Nephron progenitor cell (in vitro differentiated cells): ENCODE measurements around the gene FAM163B.

Experiments
- DNase-seq: peaks from one replicate; pipeline ENCODE4 v3.0.0; 2021
- H3K27ac Mint-ChIP-seq: 2 replicates; pipeline ENCODE4 v1.8.0; 2021; ENCODE audit warnings: mild to moderate bottlenecking, moderate library complexity, mixed read lengths
- H3K27me3 Mint-ChIP-seq: 2 replicates; pipeline ENCODE4 v1.8.0; 2021; ENCODE audit warnings: mild to moderate bottlenecking, low read depth, mixed read lengths; ENCODE audit not compliant: poor library complexity
- H3K36me3 Mint-ChIP-seq: 2 replicates; pipeline ENCODE4 v1.8.0; 2021; ENCODE audit warnings: low read depth, mixed read lengths
- H3K4me1 Mint-ChIP-seq: 2 replicates; pipeline ENCODE4 v1.8.0; 2021; ENCODE audit warnings: mixed read lengths
- H3K4me3 Mint-ChIP-seq: 2 replicates; pipeline ENCODE4 v1.8.0; 2021; ENCODE audit warnings: mild to moderate bottlenecking, moderate library complexity, mixed read lengths
- H3K9me3 Mint-ChIP-seq: 2 replicates; pipeline ENCODE4 v1.8.0; 2021; ENCODE audit warnings: mild to moderate bottlenecking, moderate library complexity, mixed read lengths
- CTCF ChIP-seq: fragments of 200-600 bp; sonication (generic); IDR thresholded peaks from 2 replicates; pipeline ENCODE4 v1.5.0; 2021; ENCODE audit warnings: antibody characterized with exemption

Gene FAM163B

GRCh38 chr9:133587466-133587865 lies 21.7 kb downstream of the FAM163B start:
- DNase-seq, result no peak
- H3K4me3 Mint-ChIP-seq, result no peak overlapping the region
- peaks cover 3% of the 10 kb centered on the region for H3K27me3 Mint-ChIP-seq
- no peak for TF ChIP-seq CTCF
- H3K27ac Mint-ChIP-seq, result no peak overlapping the region
- H3K9me3 Mint-ChIP-seq, result peaks cover 6% of the 10 kb centered on the region
- H3K4me1 Mint-ChIP-seq, result peaks cover 40% of the 10 kb centered on the region
- H3K36me3 Mint-ChIP-seq, result no peaks in the 10 kb centered on the region

GRCh38 chr9:133587051-133587450 lies 22.1 kb downstream of the FAM163B start:
- Mint-ChIP-seq H3K9me3 (peaks cover 6% of the 10 kb centered on the region), H3K27me3 (peaks cover 7% of the 10 kb centered on the region), H3K4me3 (no peak overlapping the region), H3K4me1 (peaks cover 44% of the 10 kb centered on the region), H3K27ac (no peak overlapping the region), H3K36me3 (no peaks in the 10 kb centered on the region)
- no peak for DNase-seq
- TF ChIP-seq CTCF, result no peak

- Mint-ChIP-seq H3K4me3 (peak overlapping the region; percentile 61), H3K36me3 (no peaks in the 10 kb centered on the region), H3K27ac (no peak overlapping the region), H3K4me1 (peaks cover 57% of the 10 kb centered on the region), H3K27me3 (peaks cover 12% of the 10 kb centered on the region), H3K9me3 (peaks cover 6% of the 10 kb centered on the region)
- no peak for TF ChIP-seq CTCF
- DNase-seq, result no peak
These were observed 23.5 kb downstream of the FAM163B start for GRCh38 chr9:133585481-133586351.

GRCh38 chr9:133584559-133585476 lies 24.4 kb downstream of the FAM163B start:
- TF ChIP-seq CTCF, result no peak
- Mint-ChIP-seq H3K36me3 (no peaks in the 10 kb centered on the region), H3K9me3 (peaks cover 6% of the 10 kb centered on the region), H3K27ac (no peak overlapping the region), H3K4me3 (peak overlapping the region; percentile 61), H3K4me1 (peaks cover 66% of the 10 kb centered on the region), H3K27me3 (peaks cover 12% of the 10 kb centered on the region)
- DNase-seq, result no peak

- H3K4me1 Mint-ChIP-seq, result peaks cover 73% of the 10 kb centered on the region
- no peaks in the 10 kb centered on the region for H3K36me3 Mint-ChIP-seq
- no peak for TF ChIP-seq CTCF
- peaks cover 12% of the 10 kb centered on the region for H3K27me3 Mint-ChIP-seq
- DNase-seq, result no peak
- peak overlapping the region; percentile 59 for H3K4me3 Mint-ChIP-seq
- no peak overlapping the region for H3K27ac Mint-ChIP-seq
- peaks cover 6% of the 10 kb centered on the region for H3K9me3 Mint-ChIP-seq
These were observed 25.0 kb downstream of the FAM163B start for GRCh38 chr9:133584167-133584558.
